NT2/D1 (cell line): ENCODE measurements around the gene C2CD4B.

Experiments
- SUZ12 ChIP-seq: IDR thresholded peaks from 2 replicates; pipeline ENCODE4 v1.6.1; 2011; ENCODE audit not compliant: insufficient read length, insufficient read depth; ENCODE audit errors: extremely low read depth
- YY1 ChIP-seq: IDR thresholded peaks from 2 replicates; pipeline ENCODE4 v1.6.1; 2011; ENCODE audit not compliant: insufficient read length, insufficient read depth
- ZNF274 ChIP-seq: IDR thresholded peaks from 2 replicates; pipeline ENCODE4 v1.6.1; 2011; ENCODE audit warnings: mild to moderate bottlenecking, low read depth, low read length

DNA sequence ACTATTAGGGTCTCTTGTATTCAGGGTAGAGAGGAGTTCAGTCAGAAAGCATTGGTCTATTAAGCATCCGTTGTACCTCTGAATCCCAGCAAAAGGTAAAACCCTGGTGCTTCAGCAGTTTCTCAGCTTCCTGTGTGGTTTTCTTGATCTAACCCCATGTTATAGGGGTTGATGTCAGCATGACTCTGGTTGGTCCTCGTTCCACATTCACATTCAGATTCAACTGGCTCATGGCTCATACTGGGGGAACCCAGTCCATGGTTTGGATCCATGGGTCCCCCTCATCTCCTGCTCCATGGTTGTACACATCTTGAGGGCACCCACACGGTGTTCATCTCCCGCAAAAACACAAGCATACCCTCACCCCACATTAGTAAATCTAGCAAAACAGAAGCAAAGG is 47.7 kb upstream of the C2CD4B start:
- TF ChIP-seq YY1 (no peak), ZNF274 (no peak), SUZ12 (no peak)
